Natural killer cell (primary cell): ENCODE data around the gene ALKBH7. TPM values are rescaled to one million over a fixed set of nuclear protein-coding genes. Genes with fewer than 3 reads are reported as not detected.

Source experiments
- ATAC-seq, 3 donors: fragments of 150-1000 bp in 2 of 3; fragments of 200-7000 bp in 1 of 3; cut with Tn5 transposase; 1 replicate in 1 of 3; 2 replicates in 2 of 3; pipeline ENCODE4 v1.10.0; 2021; ENCODE audit warnings: mild to moderate bottlenecking in 2 of 3, moderate library complexity in 2 of 3
- DNase-seq, 2 donors: peaks; one replicate each; pipeline versions ENCODE4 v3.0.0 to v3.0.0-alpha.2; 2013 to 2021; ENCODE audit warnings: mixed read lengths in 1 of 2
- H3K27ac ChIP-seq: one replicate; pipeline ENCODE4 v1.5.1; 2013; ENCODE audit warnings: mild to moderate bottlenecking, low read length
- H3K27me3 ChIP-seq: one replicate; pipeline ENCODE4 v1.6.1; 2013; ENCODE audit warnings: low read length; ENCODE audit not compliant: control insufficient read depth, insufficient read depth
- H3K36me3 ChIP-seq: one replicate; pipeline ENCODE4 v1.6.1; 2013; ENCODE audit warnings: low read length; ENCODE audit not compliant: control insufficient read depth, insufficient read depth
- H3K4me1 ChIP-seq: one replicate; pipeline ENCODE4 v1.6.1; 2013; ENCODE audit warnings: low read length; ENCODE audit not compliant: control insufficient read depth, insufficient read depth
- H3K4me3 ChIP-seq: one replicate; pipeline ENCODE4 v1.5.1; 2013; ENCODE audit warnings: low read length
- H3K9me3 ChIP-seq: one replicate; pipeline ENCODE4 v1.6.1; 2013; ENCODE audit warnings: low read length; ENCODE audit not compliant: control insufficient read depth, insufficient read depth
- H3K27ac Mint-ChIP-seq, 2 donors: one replicate each; pipeline ENCODE4 v1.8.0; 2022; ENCODE audit warnings: mild to moderate bottlenecking in 2 of 2, mixed read lengths in 2 of 2, moderate library complexity in 1 of 2
- H3K27me3 Mint-ChIP-seq, 2 donors: one replicate each; pipeline ENCODE4 v1.8.0; 2022; ENCODE audit warnings: low read depth in 2 of 2, mixed read lengths in 2 of 2
- H3K36me3 Mint-ChIP-seq: one replicate; pipeline ENCODE4 v1.8.0; 2022; ENCODE audit warnings: mixed read lengths
- H3K4me1 Mint-ChIP-seq, 2 donors: one replicate each; pipeline ENCODE4 v1.8.0; 2022; ENCODE audit warnings: mixed read lengths in 2 of 2
- H3K4me3 Mint-ChIP-seq: one replicate; pipeline ENCODE4 v1.8.0; 2022; ENCODE audit warnings: mild to moderate bottlenecking, moderate library complexity, mixed read lengths
- H3K9me3 Mint-ChIP-seq, 2 donors: one replicate each; pipeline ENCODE4 v1.8.0; 2022; ENCODE audit warnings: mixed read lengths in 2 of 2
- WGBS: methylation state at CpG from one replicate; pipeline ENCODE4 v1.1.7; 2013; ENCODE audit warnings: missing lambda C conversion rate; ENCODE audit not compliant: insufficient coverage; 5-methylcytosine and 5-hydroxymethylcytosine counted together
- intact Hi-C: fragments of 100-400 bp; cut with micrococcal nuclease; formaldehyde crosslinking; loops from one replicate; pipeline ENCODE4 v1.14.2; 2022
- total RNA-seq, 4 donors: library from RNA; stranded (reverse); fragments of 120-200 nt in 1 of 4; gene quantifications; one replicate each; pipeline versions ENCODE4 v1.2.3 to v1.2.4, GENCODE V29; 2013 to 2022
- TF ChIP-seq, protein P1 (sequence below): fragments of 200-600 bp; IDR thresholded peaks from one replicate; pipeline ENCODE4 v1.8.0; 2022; ENCODE audit warnings: antibody characterized with exemption

The ALKBH7 gene
- total RNA-seq, 3 donors from 2014 or later (not counting 1 experiment from before 2014, with no cell fraction given), result 23.7 to 30.4 (median 25.9) TPM

- ATAC-seq (no peak), DNase-seq (no peak)
- Histone ChIP-seq H3K4me1 (peaks cover 13% of the 10 kb centered on the region), H3K36me3 (peaks cover 78% of the 10 kb centered on the region), H3K27me3 (no peaks in the 10 kb centered on the region), H3K27ac (no peak overlapping the region), H3K9me3 (no peaks in the 10 kb centered on the region), H3K4me3 (no peak overlapping the region)
- H3K27me3 Mint-ChIP-seq, result no peaks in the 10 kb centered on the region
- intact Hi-C loops, result no loop called here
- no peaks in the 10 kb centered on the region for H3K36me3 Mint-ChIP-seq
- H3K4me1 Mint-ChIP-seq, result peaks cover 12 to 30% of the 10 kb centered on the region in 2 donors
- no peaks in the 10 kb centered on the region for H3K9me3 Mint-ChIP-seq
- 94% methylated on average over 33 of the region's 33 CpGs for WGBS
- H3K27ac Mint-ChIP-seq, result no peak overlapping the region
- no peak overlapping the region for H3K4me3 Mint-ChIP-seq
- TF ChIP-seq, protein P1, sequence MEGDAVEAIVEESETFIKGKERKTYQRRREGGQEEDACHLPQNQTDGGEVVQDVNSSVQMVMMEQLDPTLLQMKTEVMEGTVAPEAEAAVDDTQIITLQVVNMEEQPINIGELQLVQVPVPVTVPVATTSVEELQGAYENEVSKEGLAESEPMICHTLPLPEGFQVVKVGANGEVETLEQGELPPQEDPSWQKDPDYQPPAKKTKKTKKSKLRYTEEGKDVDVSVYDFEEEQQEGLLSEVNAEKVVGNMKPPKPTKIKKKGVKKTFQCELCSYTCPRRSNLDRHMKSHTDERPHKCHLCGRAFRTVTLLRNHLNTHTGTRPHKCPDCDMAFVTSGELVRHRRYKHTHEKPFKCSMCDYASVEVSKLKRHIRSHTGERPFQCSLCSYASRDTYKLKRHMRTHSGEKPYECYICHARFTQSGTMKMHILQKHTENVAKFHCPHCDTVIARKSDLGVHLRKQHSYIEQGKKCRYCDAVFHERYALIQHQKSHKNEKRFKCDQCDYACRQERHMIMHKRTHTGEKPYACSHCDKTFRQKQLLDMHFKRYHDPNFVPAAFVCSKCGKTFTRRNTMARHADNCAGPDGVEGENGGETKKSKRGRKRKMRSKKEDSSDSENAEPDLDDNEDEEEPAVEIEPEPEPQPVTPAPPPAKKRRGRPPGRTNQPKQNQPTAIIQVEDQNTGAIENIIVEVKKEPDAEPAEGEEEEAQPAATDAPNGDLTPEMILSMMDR, result no peak
These were observed 45.3 kb downstream of the ALKBH7 start for GRCh38 chr19:6417713-6418561.

GRCh38 chr19:6418562-6418932 is 46.0 kb downstream of the ALKBH7 start:
- DNase-seq (no peak), ATAC-seq (no peak)
- Mint-ChIP-seq H3K9me3 (no peaks in the 10 kb centered on the region), H3K4me1 (peaks cover 18 to 36% of the 10 kb centered on the region in 2 donors), H3K27ac (no peak overlapping the region), H3K4me3 (no peak overlapping the region), H3K36me3 (no peaks in the 10 kb centered on the region), H3K27me3 (no peaks in the 10 kb centered on the region)
- H3K4me3 ChIP-seq, result no peak overlapping the region
- H3K27me3 ChIP-seq, result no peaks in the 10 kb centered on the region
- intact Hi-C loops, result no loop called here
- WGBS, result 96% methylated on average over 19 of the region's 19 CpGs
- H3K27ac ChIP-seq, result no peak overlapping the region
- H3K36me3 ChIP-seq, result peaks cover 78% of the 10 kb centered on the region
- TF ChIP-seq, protein P1, result no peak
- H3K9me3 ChIP-seq, result no peaks in the 10 kb centered on the region
- peaks cover 20% of the 10 kb centered on the region for H3K4me1 ChIP-seq

DNA sequence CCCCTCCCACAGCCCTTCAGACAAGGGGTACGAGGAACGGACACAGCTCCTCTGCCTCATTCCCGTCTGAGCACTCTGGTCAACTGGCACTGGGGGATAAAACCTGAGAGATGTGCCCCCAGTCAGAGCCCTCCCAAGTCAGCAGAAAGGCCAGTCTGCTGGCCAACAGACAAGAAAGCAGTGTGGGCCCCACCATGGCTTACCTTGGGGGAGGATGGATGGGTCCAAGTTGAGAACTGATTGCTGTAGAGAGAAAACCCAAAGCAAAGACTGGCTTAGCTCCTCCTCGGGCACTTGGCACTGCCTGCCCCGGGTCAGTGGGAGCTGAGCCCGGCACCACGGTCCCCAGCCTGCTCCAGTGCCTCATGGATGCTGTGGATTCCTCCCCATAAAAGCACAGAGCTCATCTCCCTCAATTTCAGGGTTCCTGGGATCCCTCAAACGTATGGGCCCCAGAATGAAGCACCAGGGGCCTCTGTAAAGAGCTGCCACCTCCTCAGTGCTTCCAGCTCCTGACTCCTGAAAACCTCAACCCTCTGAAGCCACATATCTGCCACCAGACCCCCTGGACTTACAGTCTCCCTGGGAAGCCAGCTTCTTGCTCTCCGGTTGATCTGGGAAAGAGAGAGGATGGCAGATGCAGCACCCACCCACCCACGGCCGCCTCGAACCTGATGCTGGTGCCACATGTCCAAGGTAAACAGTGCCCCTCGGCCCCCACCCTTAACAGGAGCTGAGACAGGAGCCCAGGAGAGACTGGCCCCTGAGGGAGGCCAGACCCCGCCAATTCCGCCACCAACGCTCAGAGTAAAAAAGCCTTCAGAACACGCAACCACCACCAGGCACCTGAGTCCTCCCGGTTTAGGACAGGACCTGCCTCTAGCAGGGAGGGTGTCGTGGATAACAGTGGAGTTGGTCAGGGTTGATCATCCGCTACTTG is 48.8 kb downstream of the ALKBH7 start:
- Mint-ChIP-seq H3K36me3 (no peaks in the 10 kb centered on the region), H3K27ac (peak overlapping the region in 1 of 2 donors; percentile 36), H3K9me3 (no peaks in the 10 kb centered on the region)

More for the DNA sequence above, 48.8 kb downstream of the ALKBH7 start:
- intact Hi-C loops, result no loop called here
- H3K4me3 ChIP-seq, result no peak overlapping the region
- no peak for ATAC-seq
- peaks cover 36% of the 10 kb centered on the region for H3K4me1 ChIP-seq
- H3K4me3 Mint-ChIP-seq, result no peak overlapping the region
- TF ChIP-seq, protein P1, result no peak
- H3K27me3 ChIP-seq, result no peaks in the 10 kb centered on the region
- H3K36me3 ChIP-seq, result peaks cover 57% of the 10 kb centered on the region
- WGBS, result 93% methylated on average over 20 of the region's 20 CpGs
- no peak for DNase-seq
- no peaks in the 10 kb centered on the region for H3K9me3 ChIP-seq
- H3K27me3 Mint-ChIP-seq, result peaks cover 0 to under 1% of the 10 kb centered on the region in 2 donors
- H3K4me1 Mint-ChIP-seq, result peaks cover 30 to 52% of the 10 kb centered on the region in 2 donors
- no peak overlapping the region for H3K27ac ChIP-seq
